CD4-positive, alpha-beta T cell (primary cell): Measurements from ENCODE around the gene BTBD17. TPM values are rescaled to one million over a fixed set of nuclear protein-coding genes. Genes with fewer than 3 reads are reported as not detected.

Experiments
- ATAC-seq: fragments of 200-7000 bp; cut with Tn5 transposase; one replicate; pipeline ENCODE4 v1.10.0; 2022; ENCODE audit warnings: mild to moderate bottlenecking; ENCODE audit not compliant: poor library complexity
- CTCF ChIA-PET: fragments of 350-600 bp; sonication (Branson Sonifier 250); formaldehyde crosslinking; loops from one replicate; lab custom pipeline; 2021; ENCODE audit warnings: antibody characterized with exemption, inconsistent platforms; lab: Charles Lee
- POLR2A ChIA-PET: fragments of 350-600 bp; sonication (Branson Sonifier 250); formaldehyde crosslinking; loops from one replicate; lab custom pipeline; 2021; ENCODE audit warnings: antibody characterized with exemption, inconsistent platforms; lab: Charles Lee
- DNase-seq, 14 experiments: peaks; one replicate each; pipeline ENCODE4 v3.0.0-alpha.2; 2013 to 2020; ENCODE audit warnings: mixed read lengths in 2 of 14
- H3K27ac ChIP-seq, 2 donors: one replicate each; pipeline versions ENCODE4 v1.5.1 to v1.7.0; 2013; ENCODE audit warnings: low read length in 2 of 2, low read depth in 1 of 2, mild to moderate bottlenecking in 1 of 2
- H3K27me3 ChIP-seq, 2 experiments: 1 replicate in 1 of 2; 2 replicates in 1 of 2; pipeline versions ENCODE4 v1.6.1 to v1.7.0; 2013; ENCODE audit warnings: low read length in 2 of 2, control low read depth in 1 of 2, mild to moderate bottlenecking in 1 of 2, moderate library complexity in 1 of 2; ENCODE audit not compliant: insufficient read depth in 2 of 2, control insufficient read depth in 1 of 2
- H3K36me3 ChIP-seq: one replicate; pipeline ENCODE4 v1.6.1; 2013; ENCODE audit warnings: low read length, control low read depth; ENCODE audit not compliant: insufficient read depth
- H3K4me1 ChIP-seq: one replicate; pipeline ENCODE4 v1.6.1; 2013; ENCODE audit warnings: low read length, control low read depth; ENCODE audit not compliant: insufficient read depth
- H3K4me3 ChIP-seq: one replicate; pipeline ENCODE4 v1.5.1; 2013; ENCODE audit warnings: mild to moderate bottlenecking, low read length, moderate library complexity
- H3K9me3 ChIP-seq, 2 experiments: 1 replicate in 1 of 2; 2 replicates in 1 of 2; pipeline versions ENCODE4 v1.6.1 to v1.7.0; 2013; ENCODE audit warnings: low read length in 2 of 2, mild to moderate bottlenecking in 2 of 2, control low read depth in 1 of 2, moderate library complexity in 1 of 2; ENCODE audit not compliant: control insufficient read depth in 1 of 2, insufficient read depth in 1 of 2
- H3K27ac Mint-ChIP-seq: one replicate; pipeline ENCODE4 v1.8.0; 2020; ENCODE audit warnings: mixed read lengths
- H3K27me3 Mint-ChIP-seq: one replicate; pipeline ENCODE4 v1.8.0; 2021; ENCODE audit warnings: mixed read lengths
- H3K36me3 Mint-ChIP-seq: one replicate; pipeline ENCODE4 v1.8.0; 2021; ENCODE audit warnings: low read depth, mixed read lengths
- H3K4me1 Mint-ChIP-seq: one replicate; pipeline ENCODE4 v1.8.0; 2021; ENCODE audit warnings: low read depth, mixed read lengths
- H3K4me3 Mint-ChIP-seq: one replicate; pipeline ENCODE4 v1.8.0; 2020; ENCODE audit warnings: mild to moderate bottlenecking, mixed read lengths
- H3K9me3 Mint-ChIP-seq: one replicate; pipeline ENCODE4 v1.8.0; 2020; ENCODE audit warnings: mixed read lengths
- intact Hi-C, 2 experiments: fragments of 100-400 bp; cut with DNase I in 1 of 2; cut with micrococcal nuclease in 1 of 2; formaldehyde crosslinking; loops; one replicate each; pipeline versions ENCODE4 v1.15.1 to v1.9.0; 2023 to 2025; cut with DNase I, micrococcal nuclease
- total RNA-seq, 174 experiments: library from RNA in 2 of 174; stranded (reverse) in 2 of 174; gene quantifications; one replicate each; pipeline ENCODE4 v1.2.3 and lab custom pipeline; 2021 to 2026
- TF ChIP-seq, protein P1 (sequence below): fragments of 200-600 bp; IDR thresholded peaks from one replicate; pipeline ENCODE4 v1.8.0; 2022; ENCODE audit warnings: antibody characterized with exemption, mild to moderate bottlenecking

The BTBD17 gene
- total RNA-seq, 2 experiments from 2014 or later, result not detected

GRCh38 chr17:74317071-74317470 lies 44.6 kb downstream of the BTBD17 start:
- no peak overlapping the region for H3K27ac ChIP-seq
- H3K27me3 ChIP-seq, result peaks cover 0 to 3% of the 10 kb centered on the region in 2 experiments
- ChIA-PET CTCF (no interaction called here), POLR2A (no interaction called here)
- Mint-ChIP-seq H3K27ac (no peak overlapping the region), H3K4me1 (no peaks in the 10 kb centered on the region), H3K27me3 (peaks cover 6% of the 10 kb centered on the region), H3K4me3 (no peak overlapping the region), H3K36me3 (no peaks in the 10 kb centered on the region), H3K9me3 (peaks cover 3% of the 10 kb centered on the region)
- intact Hi-C loops, result no loop called here
- ATAC-seq, result no peak
- no peaks in the 10 kb centered on the region for H3K36me3 ChIP-seq
- no peak overlapping the region for H3K4me3 ChIP-seq
- no peaks in the 10 kb centered on the region for H3K4me1 ChIP-seq
- H3K9me3 ChIP-seq, result peaks cover 0 to 4% of the 10 kb centered on the region in 2 experiments
- TF ChIP-seq, protein P1, sequence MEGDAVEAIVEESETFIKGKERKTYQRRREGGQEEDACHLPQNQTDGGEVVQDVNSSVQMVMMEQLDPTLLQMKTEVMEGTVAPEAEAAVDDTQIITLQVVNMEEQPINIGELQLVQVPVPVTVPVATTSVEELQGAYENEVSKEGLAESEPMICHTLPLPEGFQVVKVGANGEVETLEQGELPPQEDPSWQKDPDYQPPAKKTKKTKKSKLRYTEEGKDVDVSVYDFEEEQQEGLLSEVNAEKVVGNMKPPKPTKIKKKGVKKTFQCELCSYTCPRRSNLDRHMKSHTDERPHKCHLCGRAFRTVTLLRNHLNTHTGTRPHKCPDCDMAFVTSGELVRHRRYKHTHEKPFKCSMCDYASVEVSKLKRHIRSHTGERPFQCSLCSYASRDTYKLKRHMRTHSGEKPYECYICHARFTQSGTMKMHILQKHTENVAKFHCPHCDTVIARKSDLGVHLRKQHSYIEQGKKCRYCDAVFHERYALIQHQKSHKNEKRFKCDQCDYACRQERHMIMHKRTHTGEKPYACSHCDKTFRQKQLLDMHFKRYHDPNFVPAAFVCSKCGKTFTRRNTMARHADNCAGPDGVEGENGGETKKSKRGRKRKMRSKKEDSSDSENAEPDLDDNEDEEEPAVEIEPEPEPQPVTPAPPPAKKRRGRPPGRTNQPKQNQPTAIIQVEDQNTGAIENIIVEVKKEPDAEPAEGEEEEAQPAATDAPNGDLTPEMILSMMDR, result no peak
- no peak for DNase-seq

- Histone ChIP-seq H3K36me3 (no peaks in the 10 kb centered on the region), H3K27me3 (no peaks in the 10 kb centered on the region), H3K4me3 (no peak overlapping the region), H3K9me3 (peaks cover 0 to 10% of the 10 kb centered on the region in 2 experiments), H3K4me1 (no peaks in the 10 kb centered on the region), H3K27ac (no peak overlapping the region)
- TF ChIP-seq, protein P1, result no peak
- Mint-ChIP-seq H3K9me3 (peaks cover 3% of the 10 kb centered on the region), H3K27me3 (no peaks in the 10 kb centered on the region), H3K4me3 (no peak overlapping the region), H3K27ac (no peak overlapping the region), H3K4me1 (no peaks in the 10 kb centered on the region), H3K36me3 (no peaks in the 10 kb centered on the region)
- ChIA-PET POLR2A (no interaction called here), CTCF (no interaction called here)
- DNase-seq (no peak), ATAC-seq (no peak)
- intact Hi-C loops, result no loop called here
These were observed 45.4 kb downstream of the BTBD17 start for GRCh38 chr17:74316220-74316619.

DNA sequence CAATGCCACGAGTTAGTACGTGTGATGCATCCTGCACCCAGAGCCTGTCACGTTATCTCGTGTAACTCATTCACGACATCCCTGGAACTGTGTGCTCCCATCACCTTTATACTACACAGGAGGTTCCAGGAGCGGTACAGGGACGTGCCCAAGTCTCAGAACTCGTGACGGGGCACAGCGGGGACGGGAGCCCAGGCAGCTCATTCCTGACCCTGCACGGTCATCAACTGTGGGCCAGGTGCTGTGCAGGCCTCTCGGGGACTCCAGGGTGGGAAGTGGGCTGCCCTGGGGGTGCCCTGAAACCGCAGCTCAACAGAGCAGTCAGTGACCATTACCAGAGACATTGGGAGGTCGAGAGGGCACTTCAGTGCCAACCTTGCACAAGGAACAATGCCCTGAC lies 46.8 kb downstream of the BTBD17 start:
- Histone ChIP-seq H3K27me3 (no peaks in the 10 kb centered on the region), H3K4me3 (no peak overlapping the region), H3K36me3 (no peaks in the 10 kb centered on the region), H3K9me3 (peaks cover 0 to 10% of the 10 kb centered on the region in 2 experiments), H3K4me1 (no peaks in the 10 kb centered on the region), H3K27ac (no peak overlapping the region)
- Mint-ChIP-seq H3K9me3 (peaks cover 3% of the 10 kb centered on the region), H3K4me3 (no peak overlapping the region), H3K27me3 (no peaks in the 10 kb centered on the region), H3K36me3 (no peaks in the 10 kb centered on the region), H3K4me1 (no peaks in the 10 kb centered on the region), H3K27ac (no peak overlapping the region)
- CTCF ChIA-PET, result no interaction called here
- ATAC-seq (no peak), DNase-seq (no peak)
- TF ChIP-seq, protein P1, result no peak
- intact Hi-C loops, result no loop called here
- POLR2A ChIA-PET, result no interaction called here
